Measurements from ENCODE around the gene CALU. TPM values are rescaled to one million over a fixed set of nuclear protein-coding genes. Genes with fewer than 3 reads are reported as not detected.

CALU gene
- total and polyA plus RNA-seq, 4 donors: 23.9 to 115 (median 99.0) TPM

GRCh38 chr7:128738570-128739047 lies 550 bp upstream of the CALU start:
- peaks cover 0 to 24% (median 13%) of the 10 kb centered on the region in 5 donors for H3K4me1 ChIP-seq (ENCODE audit: control insufficient read depth in 5 of 5, insufficient read depth in 5 of 5, low read length in 5 of 5)
- TF ChIP-seq CTCF (IDR thresholded peaks at IDR 0.05; ENCODE audit: control extremely low read depth, extremely low read depth): no peak
- H3K27me3 ChIP-seq (ENCODE audit: control insufficient read depth in 3 of 3, insufficient read depth in 3 of 3, low read length in 2 of 3): peaks cover 0 to 3% (median 0%) of the 10 kb centered on the region in 3 donors
- peaks cover 0 to 5% (median 0%) of the 10 kb centered on the region in 4 donors for H3K36me3 ChIP-seq (ENCODE audit: control insufficient read depth in 4 of 4, insufficient read depth in 4 of 4, low read length in 4 of 4)
- H3K9ac ChIP-seq (ENCODE audit: insufficient read depth in 1 of 2, low read length in 2 of 2): peak overlapping the region; percentile 82 to 95
- peak overlapping the region; percentile 43 for H3K4me3 ChIP-seq
- H3K9me3 ChIP-seq (ENCODE audit: control insufficient read depth in 4 of 4, insufficient read depth in 3 of 4, low read length in 3 of 4): no peaks in the 10 kb centered on the region
- no peak for ATAC-seq (ENCODE audit: insufficient read depth, low FRiP score)
- peak overlapping the region; percentile 74 to 89 for H3K27ac ChIP-seq (ENCODE audit: low read depth in 1 of 2, low read length in 1 of 2)
- 1 to 2% methylated on average over 8 of the region's 8 CpGs for WGBS, 2 donors
- no peak for DNase-seq

- Histone ChIP-seq H3K4me3 (peak overlapping the region; percentile 60), H3K4me1 (ENCODE audit: control insufficient read depth in 5 of 5, insufficient read depth in 5 of 5, low read length in 5 of 5) (peaks cover 0 to 24% (median 13%) of the 10 kb centered on the region in 5 donors), H3K36me3 (ENCODE audit: control insufficient read depth in 4 of 4, insufficient read depth in 4 of 4, low read length in 4 of 4) (peaks cover 0 to 5% (median 0%) of the 10 kb centered on the region in 4 donors), H3K9ac (ENCODE audit: insufficient read depth in 1 of 2, low read length in 2 of 2) (peak overlapping the region; percentile 96 to 98), H3K9me3 (ENCODE audit: control insufficient read depth in 4 of 4, insufficient read depth in 3 of 4, low read length in 3 of 4) (no peaks in the 10 kb centered on the region), H3K27ac (ENCODE audit: low read depth in 1 of 2, low read length in 1 of 2) (peak overlapping the region; percentile 74 to 97), H3K27me3 (ENCODE audit: control insufficient read depth in 3 of 3, insufficient read depth in 3 of 3, low read length in 2 of 3) (no peaks in the 10 kb centered on the region)
- ATAC-seq (ENCODE audit: insufficient read depth, low FRiP score): no peak
- no peak for DNase-seq
- no peak for TF ChIP-seq CTCF (IDR thresholded peaks at IDR 0.05; ENCODE audit: control extremely low read depth, extremely low read depth)
- 11 to 17% methylated on average over 13 of the region's 13 CpGs for WGBS, 2 donors
These were observed 977 bp downstream of the CALU start for GRCh38 chr7:128739990-128740682.

- peak overlapping the region in 1 of 2 donors; percentile 96 for H3K9ac ChIP-seq (ENCODE audit: insufficient read depth in 1 of 2, low read length in 2 of 2)
- H3K9me3 ChIP-seq (ENCODE audit: control insufficient read depth in 4 of 4, insufficient read depth in 3 of 4, low read length in 3 of 4): no peaks in the 10 kb centered on the region
- 52 to 75% methylated on average over 3 of the region's 3 CpGs for WGBS, 2 donors
- H3K36me3 ChIP-seq (ENCODE audit: control insufficient read depth in 4 of 4, insufficient read depth in 4 of 4, low read length in 4 of 4): peaks cover 0 to 5% (median under 1%) of the 10 kb centered on the region in 4 donors
- DNase-seq: peak in 1 of 3 donors; percentile 26
- no peak overlapping the region for H3K4me3 ChIP-seq
- no peak for TF ChIP-seq CTCF (IDR thresholded peaks at IDR 0.05; ENCODE audit: control extremely low read depth, extremely low read depth)
- no peak for ATAC-seq (ENCODE audit: insufficient read depth, low FRiP score)
- peak overlapping the region in 1 of 2 donors; percentile 67 for H3K27ac ChIP-seq (ENCODE audit: low read depth in 1 of 2, low read length in 1 of 2)
- H3K27me3 ChIP-seq (ENCODE audit: control insufficient read depth in 3 of 3, insufficient read depth in 3 of 3, low read length in 2 of 3): no peaks in the 10 kb centered on the region
- H3K4me1 ChIP-seq (ENCODE audit: control insufficient read depth in 5 of 5, insufficient read depth in 5 of 5, low read length in 5 of 5): peaks cover 0 to 24% (median 13%) of the 10 kb centered on the region in 5 donors
These were observed 1.8 kb downstream of the CALU start for GRCh38 chr7:128740996-128741395.
